ENCODE measurements around the gene KIRREL3. TPM values are rescaled to one million over a fixed set of nuclear protein-coding genes. Genes with fewer than 3 reads are reported as not detected.

KIRREL3 gene
- total RNA-seq, 4 donors from 2014 or later = 0.82 to 15.7 (median 1.4) TPM; not detected in 1

- in situ Hi-C loops (cut with MboI; ENCODE audit: low pct_ligation_motif_present in 1 of 4, low pct_unique_long_range_greater_than_20kb in 1 of 4, low sequenced_read_pairs in 3 of 4) = loop anchor here in 1 of 4 donors (25.0 kb wide), 1 partner anchor 186 kb away; the partner anchor contains the start of gene DCPS
- DNase-seq = no peak
- no peaks in the 10 kb centered on the region for H3K9me3 ChIP-seq
- H3K4me3 ChIP-seq = no peak overlapping the region
- no peak overlapping the region for H3K27ac ChIP-seq
- no peak for TF ChIP-seq POLR2A (IDR thresholded peaks at IDR 0.05)
- 71% methylated on average over 9 of the region's 9 CpGs; no CpG with 5 or more reads in 1 of the 2 donors for WGBS, 2 donors (ENCODE audit: low coverage in 1 of 2)
- H3K36me3 ChIP-seq = no peaks in the 10 kb centered on the region
- H3K4me1 ChIP-seq = no peaks in the 10 kb centered on the region
- intact Hi-C loops (cut with DNase I; ENCODE audit: low total_unique reads) = no loop called here
- peaks cover 48% of the 10 kb centered on the region for H3K27me3 ChIP-seq
Observed at GRCh38 chr11:126498281-126498680, 502.3 kb downstream of the KIRREL3 start.

GRCh38 chr11:126497581-126498122 lies 502.9 kb downstream of the KIRREL3 start:
- no peak overlapping the region for H3K4me3 ChIP-seq
- peaks cover 43% of the 10 kb centered on the region for H3K27me3 ChIP-seq
- WGBS, 2 donors (ENCODE audit: low coverage in 1 of 2) = 50% methylated on average over 4 of the region's 4 CpGs; no CpG with 5 or more reads in 1 of the 2 donors
- H3K4me1 ChIP-seq = no peaks in the 10 kb centered on the region
- intact Hi-C loops (cut with DNase I; ENCODE audit: low total_unique reads) = no loop called here
- no peaks in the 10 kb centered on the region for H3K9me3 ChIP-seq
- DNase-seq = no peak
- in situ Hi-C loops (cut with MboI; ENCODE audit: low pct_ligation_motif_present in 1 of 4, low pct_unique_long_range_greater_than_20kb in 1 of 4, low sequenced_read_pairs in 3 of 4) = loop anchor here in 1 of 4 donors (25.0 kb wide), 1 partner anchor 185 kb away; the partner anchor contains the start of gene DCPS
- TF ChIP-seq POLR2A (IDR thresholded peaks at IDR 0.05) (no peak), CTCF (IDR thresholded peaks at IDR 0.05) (no peak), EP300 (IDR thresholded peaks at IDR 0.05; ENCODE audit: low read depth) (no peak), POLR2AphosphoS5 (IDR thresholded peaks at IDR 0.05) (no peak)
- H3K36me3 ChIP-seq = no peaks in the 10 kb centered on the region
- no peak overlapping the region for H3K27ac ChIP-seq

GRCh38 chr11:126496576-126497337 lies 503.8 kb downstream of the KIRREL3 start:
- H3K4me3 ChIP-seq = no peak overlapping the region
- H3K27ac ChIP-seq = no peak overlapping the region
- intact Hi-C loops (cut with DNase I; ENCODE audit: low total_unique reads) (no loop called here), in situ Hi-C loops (cut with MboI; ENCODE audit: low pct_ligation_motif_present in 1 of 4, low pct_unique_long_range_greater_than_20kb in 1 of 4, low sequenced_read_pairs in 3 of 4) (loop anchor here in 1 of 4 donors (25.0 kb wide), 1 partner anchor 184 kb away; the partner anchor contains the start of gene DCPS)
- H3K4me1 ChIP-seq = no peaks in the 10 kb centered on the region
- WGBS, 2 donors (ENCODE audit: low coverage in 1 of 2) = 84 to 87% methylated on average over 5 to 8 of the region's 8 CpGs
- no peaks in the 10 kb centered on the region for H3K36me3 ChIP-seq
- peaks cover 34% of the 10 kb centered on the region for H3K27me3 ChIP-seq
- no peak for DNase-seq
- H3K9me3 ChIP-seq = no peaks in the 10 kb centered on the region
- no peak for TF ChIP-seq POLR2AphosphoS5 (IDR thresholded peaks at IDR 0.05)

GRCh38 chr11:126495281-126496220 lies 505.0 kb downstream of the KIRREL3 start:
- no peaks in the 10 kb centered on the region for H3K9me3 ChIP-seq
- in situ Hi-C loops (cut with MboI; ENCODE audit: low pct_ligation_motif_present in 1 of 4, low pct_unique_long_range_greater_than_20kb in 1 of 4, low sequenced_read_pairs in 3 of 4) (loop anchor here in 1 of 4 donors (25.0 kb wide), 1 partner anchor 183 kb away; the partner anchor contains the start of gene DCPS), intact Hi-C loops (cut with DNase I; ENCODE audit: low total_unique reads) (no loop called here)
- WGBS, 2 donors (ENCODE audit: low coverage in 1 of 2) = 83 to 100% methylated on average over 1 to 13 of the region's 13 CpGs
- H3K27ac ChIP-seq = no peak overlapping the region
- peaks cover 22% of the 10 kb centered on the region for H3K27me3 ChIP-seq
- H3K36me3 ChIP-seq = no peaks in the 10 kb centered on the region
- H3K4me3 ChIP-seq = no peak overlapping the region
- DNase-seq = no peak
- TF ChIP-seq POLR2A (IDR thresholded peaks at IDR 0.05) (no peak), POLR2AphosphoS5 (IDR thresholded peaks at IDR 0.05) (no peak), CTCF (IDR thresholded peaks at IDR 0.05) (no peak), EP300 (IDR thresholded peaks at IDR 0.05; ENCODE audit: low read depth) (no peak)
- no peaks in the 10 kb centered on the region for H3K4me1 ChIP-seq
